ENCODE data around the gene MRPL38. TPM values are rescaled to one million over a fixed set of nuclear protein-coding genes. Genes with fewer than 3 reads are reported as not detected.

The MRPL38 gene
- total RNA-seq, 2 donors from 2014 or later: 88.6 to 190 TPM

DNA sequence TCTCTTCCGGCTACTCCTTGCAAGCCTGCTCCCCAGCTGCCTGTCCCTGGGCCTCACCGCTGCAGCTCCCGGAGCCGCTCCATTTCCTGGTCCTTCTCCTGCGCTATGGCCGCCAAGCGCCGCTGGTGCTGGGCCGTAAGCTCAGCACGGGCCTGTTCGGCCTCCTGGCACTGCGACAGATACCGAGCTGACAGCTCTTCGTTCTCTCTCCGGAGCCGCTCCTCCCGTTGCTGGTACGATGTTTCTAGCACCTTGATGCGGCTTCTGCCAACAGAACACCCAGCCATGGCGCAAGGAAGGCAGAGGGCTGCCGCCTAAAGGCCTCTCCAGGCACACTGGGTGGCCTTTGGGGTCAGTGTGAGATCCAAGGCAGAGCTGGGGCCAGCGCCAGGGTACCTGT is 14.9 kb upstream of the MRPL38 start:
- intact Hi-C loops (cut with DNase I): no loop called here
- Histone ChIP-seq H3K9ac (ENCODE audit: low read depth in 2 of 2, low read length in 2 of 2) (no peak overlapping the region), H3K27ac (no peak overlapping the region), H3K4me3 (no peak overlapping the region), H3K9me3 (no peaks in the 10 kb centered on the region), H3K27me3 (no peaks in the 10 kb centered on the region), H3K36me3 (no peaks in the 10 kb centered on the region), H3K4me1 (no peaks in the 10 kb centered on the region)
- no peak for DNase-seq
- TF ChIP-seq, protein P1, sequence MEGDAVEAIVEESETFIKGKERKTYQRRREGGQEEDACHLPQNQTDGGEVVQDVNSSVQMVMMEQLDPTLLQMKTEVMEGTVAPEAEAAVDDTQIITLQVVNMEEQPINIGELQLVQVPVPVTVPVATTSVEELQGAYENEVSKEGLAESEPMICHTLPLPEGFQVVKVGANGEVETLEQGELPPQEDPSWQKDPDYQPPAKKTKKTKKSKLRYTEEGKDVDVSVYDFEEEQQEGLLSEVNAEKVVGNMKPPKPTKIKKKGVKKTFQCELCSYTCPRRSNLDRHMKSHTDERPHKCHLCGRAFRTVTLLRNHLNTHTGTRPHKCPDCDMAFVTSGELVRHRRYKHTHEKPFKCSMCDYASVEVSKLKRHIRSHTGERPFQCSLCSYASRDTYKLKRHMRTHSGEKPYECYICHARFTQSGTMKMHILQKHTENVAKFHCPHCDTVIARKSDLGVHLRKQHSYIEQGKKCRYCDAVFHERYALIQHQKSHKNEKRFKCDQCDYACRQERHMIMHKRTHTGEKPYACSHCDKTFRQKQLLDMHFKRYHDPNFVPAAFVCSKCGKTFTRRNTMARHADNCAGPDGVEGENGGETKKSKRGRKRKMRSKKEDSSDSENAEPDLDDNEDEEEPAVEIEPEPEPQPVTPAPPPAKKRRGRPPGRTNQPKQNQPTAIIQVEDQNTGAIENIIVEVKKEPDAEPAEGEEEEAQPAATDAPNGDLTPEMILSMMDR (IDR thresholded peaks at IDR 0.05): no peak

DNA sequence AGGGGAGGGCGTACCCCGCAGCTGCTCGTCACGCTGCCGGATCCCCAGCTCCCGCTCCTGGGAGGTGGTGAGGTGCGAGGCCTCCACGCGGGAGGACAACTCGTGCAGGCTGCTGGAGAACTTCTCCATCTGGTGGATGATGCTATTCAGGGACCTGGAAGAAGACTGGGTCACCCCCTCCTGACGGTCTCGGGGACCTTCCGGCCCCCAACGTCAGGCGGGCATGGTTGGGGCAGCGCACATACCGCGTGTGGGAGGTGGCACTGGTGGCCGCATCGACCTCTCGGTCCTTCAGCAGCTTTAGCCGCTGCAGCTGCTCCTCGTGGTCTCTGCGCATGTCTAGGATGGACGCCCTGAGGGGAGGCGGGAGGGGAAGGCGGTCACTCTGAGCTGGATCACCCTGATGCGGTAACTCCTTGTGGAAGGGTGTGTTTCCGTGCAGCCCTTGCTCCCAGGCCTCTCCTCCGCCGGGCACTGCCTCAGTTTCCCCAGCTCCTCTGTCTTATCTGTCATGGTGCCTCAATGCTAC is 13.3 kb upstream of the MRPL38 start:
- intact Hi-C loops (cut with DNase I): no loop called here
- H3K36me3 ChIP-seq: no peaks in the 10 kb centered on the region
- no peak overlapping the region for H3K9ac ChIP-seq (ENCODE audit: low read depth in 2 of 2, low read length in 2 of 2)
- H3K27me3 ChIP-seq: no peaks in the 10 kb centered on the region
- H3K9me3 ChIP-seq: no peaks in the 10 kb centered on the region
- H3K4me1 ChIP-seq: no peaks in the 10 kb centered on the region
- TF ChIP-seq, protein P1 (IDR thresholded peaks at IDR 0.05): no peak
- no peak overlapping the region for H3K4me3 ChIP-seq
- no peak for DNase-seq
- no peak overlapping the region for H3K27ac ChIP-seq

DNA sequence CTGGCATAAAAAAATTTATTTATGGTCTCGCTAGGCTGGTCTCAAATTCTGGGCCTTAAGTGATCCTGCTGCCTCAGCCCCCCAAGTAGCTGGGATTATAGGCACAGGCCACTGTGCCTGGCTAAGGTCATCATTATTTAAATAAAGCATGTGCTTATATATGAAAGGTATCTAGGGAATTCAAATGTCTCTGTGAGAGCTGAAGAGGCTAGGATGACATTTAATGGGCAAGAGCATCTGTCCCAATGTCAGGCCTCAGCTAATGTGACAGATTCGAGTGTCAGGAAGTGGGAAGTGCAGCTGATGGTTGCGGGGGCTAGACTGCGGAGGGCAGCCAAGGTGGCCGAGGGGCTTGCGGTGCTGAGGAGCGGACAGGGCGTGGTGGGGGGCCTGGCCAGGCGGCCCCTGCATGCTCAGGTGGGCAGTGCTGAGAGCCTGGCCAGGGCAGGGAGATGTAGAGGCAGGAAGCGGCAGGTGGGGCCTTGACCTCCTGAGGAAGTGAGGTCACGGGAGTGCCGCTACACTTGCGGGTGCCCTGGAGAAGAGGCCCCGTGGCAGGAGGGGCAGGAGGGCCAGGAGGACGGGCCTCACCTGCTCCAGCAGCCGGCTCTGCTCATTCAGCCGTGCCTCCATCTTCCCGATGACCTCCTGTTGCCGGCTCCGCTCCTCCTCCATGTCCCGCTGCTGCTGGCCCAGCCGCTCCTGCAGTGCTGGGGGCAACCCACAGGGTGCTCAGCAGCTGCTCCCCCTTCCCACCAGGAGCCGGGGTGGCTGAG is 12.6 kb upstream of the MRPL38 start:
- no peaks in the 10 kb centered on the region for H3K9me3 ChIP-seq
- H3K9ac ChIP-seq (ENCODE audit: low read depth in 2 of 2, low read length in 2 of 2): no peak overlapping the region
- intact Hi-C loops (cut with DNase I): no loop called here
- H3K27ac ChIP-seq: no peak overlapping the region
- no peaks in the 10 kb centered on the region for H3K27me3 ChIP-seq
- TF ChIP-seq, protein P1 (IDR thresholded peaks at IDR 0.05): no peak
- H3K36me3 ChIP-seq: no peaks in the 10 kb centered on the region
- no peak for DNase-seq
- no peaks in the 10 kb centered on the region for H3K4me1 ChIP-seq
- no peak overlapping the region for H3K4me3 ChIP-seq

DNA sequence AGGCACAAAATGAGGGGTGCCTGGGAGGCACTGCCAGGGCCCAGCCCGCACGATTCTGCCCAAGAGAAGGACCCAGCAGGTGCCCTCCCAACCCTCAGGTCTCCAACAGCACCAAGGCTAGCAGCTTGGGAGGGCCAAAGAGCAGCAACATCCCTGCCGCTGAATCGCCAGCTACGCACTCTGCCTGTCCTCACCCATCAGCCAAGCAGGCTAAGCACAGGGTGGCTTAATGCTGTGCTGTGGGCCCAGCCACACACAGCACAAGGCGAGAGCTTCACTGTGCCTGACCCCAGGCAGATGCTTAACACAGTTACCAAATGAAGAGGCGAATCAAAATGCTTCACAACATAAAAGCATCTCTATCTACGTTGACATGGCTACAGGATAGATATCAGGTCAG is 10.6 kb upstream of the MRPL38 start:
- no peaks in the 10 kb centered on the region for H3K27me3 ChIP-seq
- intact Hi-C loops (cut with DNase I): no loop called here
- DNase-seq: no peak
- H3K4me1 ChIP-seq: no peaks in the 10 kb centered on the region
- H3K4me3 ChIP-seq: no peak overlapping the region
- H3K36me3 ChIP-seq: no peaks in the 10 kb centered on the region
- no peak overlapping the region for H3K9ac ChIP-seq (ENCODE audit: low read depth in 2 of 2, low read length in 2 of 2)
- H3K9me3 ChIP-seq: no peaks in the 10 kb centered on the region
- no peak overlapping the region for H3K27ac ChIP-seq
- TF ChIP-seq, protein P1 (IDR thresholded peaks at IDR 0.05): no peak

DNA sequence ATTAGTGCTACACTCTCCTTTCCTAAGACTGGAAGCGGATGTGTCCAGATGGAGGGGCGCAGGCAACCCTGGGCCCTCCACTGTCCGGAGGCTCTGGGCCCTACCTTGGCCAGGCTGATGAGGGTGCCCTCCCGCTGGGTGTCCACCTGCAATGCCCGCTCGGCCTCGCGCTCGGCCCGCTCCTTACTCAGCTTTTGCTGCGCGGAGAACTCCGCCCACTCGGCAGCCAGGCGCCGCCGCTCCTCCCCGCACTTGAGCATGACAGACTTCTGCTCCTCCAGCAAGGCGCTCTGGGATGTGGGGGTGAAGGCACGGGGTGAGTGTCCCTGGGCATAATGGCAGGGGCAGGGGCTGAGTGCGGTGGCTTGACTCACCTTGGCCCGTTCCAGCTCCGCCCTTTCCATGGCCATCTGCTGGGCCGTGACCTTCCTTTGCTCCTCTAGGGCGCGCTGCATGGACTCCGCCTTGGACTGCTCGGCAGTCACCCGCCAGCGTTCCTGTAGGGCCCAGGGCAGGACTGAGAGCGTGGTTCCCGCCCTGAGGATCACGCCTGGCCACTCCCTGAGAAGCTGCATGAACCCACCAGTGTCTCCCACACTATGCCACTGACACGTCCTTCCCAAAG is 10.1 kb upstream of the MRPL38 start:
- no peaks in the 10 kb centered on the region for H3K36me3 ChIP-seq
- H3K4me1 ChIP-seq: no peaks in the 10 kb centered on the region
- DNase-seq: no peak
- no peak overlapping the region for H3K27ac ChIP-seq
- no peaks in the 10 kb centered on the region for H3K9me3 ChIP-seq
- H3K4me3 ChIP-seq: no peak overlapping the region
- TF ChIP-seq, protein P1 (IDR thresholded peaks at IDR 0.05): no peak
- intact Hi-C loops (cut with DNase I): no loop called here
- H3K27me3 ChIP-seq: no peaks in the 10 kb centered on the region
- H3K9ac ChIP-seq (ENCODE audit: low read depth in 2 of 2, low read length in 2 of 2): no peak overlapping the region
